Psoas muscle (tissue), 8 donors: ENCODE results near the gene TCF12. TPM values are rescaled to one million over a fixed set of nuclear protein-coding genes. Genes with fewer than 3 reads are reported as not detected.
A peak's percentile ranks its signal among the peaks of the same experiment; 100 is the strongest.
"Not testable (repeated sequence)": the region's sequence is repeated elsewhere in the genome, so short reads cannot be mapped to it uniquely, and the experiment has no call there.

Experiments
- ATAC-seq, 4 donors: fragments of 200-7000 bp; cut with Tn5 transposase; one replicate each; pipeline ENCODE4 v1.9.1; 2020; ENCODE audit warnings: moderate library complexity in 3 of 4, mild to moderate bottlenecking in 2 of 4
- DNase-seq, 2 donors: peaks; one replicate each; pipeline ENCODE4 v3.0.0-alpha.2; 2020
- H3K27ac ChIP-seq: fragments of 200-600 bp; one replicate; pipeline ENCODE4 v1.8.0; 2022
- H3K27me3 ChIP-seq, 3 donors: fragments of 200-600 bp in 1 of 3; one replicate each; pipeline versions ENCODE4 v1.6.1 to v1.8.0; 2013 to 2022; ENCODE audit warnings: low read length in 2 of 3, mild to moderate bottlenecking in 2 of 3, moderate library complexity in 1 of 3; ENCODE audit not compliant: insufficient read depth in 3 of 3
- H3K36me3 ChIP-seq, 2 donors: fragments of 200-600 bp in 1 of 2; one replicate each; pipeline versions ENCODE4 v1.6.1 to v1.8.0; 2013 to 2022; ENCODE audit warnings: low read depth in 1 of 2, mild to moderate bottlenecking in 1 of 2, moderate library complexity in 1 of 2; ENCODE audit not compliant: insufficient read depth in 1 of 2
- H3K4me1 ChIP-seq: fragments of 200-600 bp; one replicate; pipeline ENCODE4 v1.8.0; 2022
- H3K4me3 ChIP-seq: fragments of 200-600 bp; one replicate; pipeline ENCODE4 v1.8.0; 2022; ENCODE audit warnings: mild to moderate bottlenecking
- H3K9me3 ChIP-seq: fragments of 200-600 bp; one replicate; pipeline ENCODE4 v1.8.0; 2022
- CTCF ChIP-seq: fragments of 200-600 bp; IDR thresholded peaks from one replicate; pipeline ENCODE4 v1.8.0; 2022; ENCODE audit warnings: antibody characterized with exemption
- WGBS, 3 donors: extraction: QIAGEN DNeasy Blood & Tissue Kit; methylation state at CpG; one replicate each; pipeline versions ENCODE4 v1.1.6 to v1.1.7; 2013; 5-methylcytosine and 5-hydroxymethylcytosine counted together
- intact Hi-C, 2 donors: fragments of 100-400 bp; cut with DNase I; formaldehyde crosslinking; loops; one replicate each; pipeline versions ENCODE4 v1.11.0 to v1.14.2; 2022
- polyA plus RNA-seq, 3 donors: library from polyadenylated mRNA; stranded (reverse); fragments of 200-250 nt; gene quantifications; one replicate each; pipeline ENCODE4 v1.2.3, GENCODE V29; 2013
- total RNA-seq, 4 donors: library from RNA; stranded (reverse); fragmentation: NEBNext Ultra II Directional in 2 of 4; extraction: Animal tissue kit (Norgen Biotek cat#: 25700) in 2 of 4; gene quantifications; one replicate each; pipeline versions ENCODE4 v1.2.1 to v1.2.4, GENCODE V29; 2021 to 2023
- donor health status: healthy with polysubstance abuse.
- donor health status: DM: no; HTN: no; CAD: no; lungs with moderate emphysema.
- donor health status: Bipolar disorder and iron deficiency.
- donor health status: healthy.
- donor health status: DM: yes; HTN: yes; CAD: no.
- donor health status: DM: no; HTN: no; CAD: no.
- donor health status: DM: no; HTN: no; CAD: no.
- donor health status: DM: yes; HTN: yes; CAD: no.

Gene TCF12
- total and polyA plus RNA-seq, 7 donors, result 10.5 to 53.1 (median 30.5) TPM

- Histone ChIP-seq H3K36me3 (no peaks in the 10 kb centered on the region), H3K4me3 (no peak overlapping the region), H3K4me1 (peaks cover 9% of the 10 kb centered on the region), H3K27me3 (no peaks in the 10 kb centered on the region), H3K27ac (no peak overlapping the region), H3K9me3 (no peaks in the 10 kb centered on the region)
- WGBS, 3 donors, result 94 to 98% (median 96%) methylated on average over 2 of the region's 2 CpGs
- ATAC-seq, result no peak
- intact Hi-C loops, result no loop called here
- no peak for TF ChIP-seq CTCF
- no peak for DNase-seq
Observed at GRCh38 chr15:57010724-57011123, 92.3 kb downstream of the TCF12 start.

- Histone ChIP-seq H3K9me3 (no peaks in the 10 kb centered on the region), H3K27ac (no peak overlapping the region), H3K4me3 (no peak overlapping the region), H3K27me3 (no peaks in the 10 kb centered on the region), H3K36me3 (no peaks in the 10 kb centered on the region), H3K4me1 (peaks cover 16% of the 10 kb centered on the region)
- DNase-seq (no peak), ATAC-seq (no peak)
- 71 to 77% (median 74%) methylated on average over 3 of the region's 3 CpGs for WGBS, 3 donors
- TF ChIP-seq CTCF, result no peak
- intact Hi-C loops, result no loop called here
Observed at GRCh38 chr15:57012556-57012955, 94.1 kb downstream of the TCF12 start.

GRCh38 chr15:57014896-57015295, 96.5 kb downstream of the TCF12 start:
- ATAC-seq, H3K27ac ChIP-seq, H3K9me3 ChIP-seq, H3K27me3 ChIP-seq, H3K4me3 ChIP-seq, H3K36me3 ChIP-seq, DNase-seq, intact Hi-C loops: not testable (repeated sequence)
- peaks cover 20% of the 10 kb centered on the region for H3K4me1 ChIP-seq
- WGBS, 3 donors, result 96% methylated on average over 5 of the region's 5 CpGs

GRCh38 chr15:57015360-57015759, 96.9 kb downstream of the TCF12 start:
- no peak overlapping the region for H3K4me3 ChIP-seq
- no peaks in the 10 kb centered on the region for H3K27me3 ChIP-seq
- H3K4me1 ChIP-seq, result peaks cover 20% of the 10 kb centered on the region
- H3K9me3 ChIP-seq, result no peaks in the 10 kb centered on the region
- intact Hi-C loops, result no loop called here
- TF ChIP-seq CTCF, result no peak
- H3K36me3 ChIP-seq, result no peaks in the 10 kb centered on the region
- no peak for ATAC-seq
- no peak for DNase-seq
- H3K27ac ChIP-seq, result no peak overlapping the region

GRCh38 chr15:57015897-57016296, 97.5 kb downstream of the TCF12 start:
- intact Hi-C loops, result no loop called here
- WGBS, 3 donors, result 66 to 88% (median 77%) methylated on average over 2 of the region's 2 CpGs
- no peak overlapping the region for H3K4me3 ChIP-seq
- H3K36me3 ChIP-seq, result no peaks in the 10 kb centered on the region
- DNase-seq, result no peak
- no peak for TF ChIP-seq CTCF
- H3K4me1 ChIP-seq, result peaks cover 20% of the 10 kb centered on the region
- peak; percentile 42 to 69 (median 51) for ATAC-seq
- H3K27ac ChIP-seq, result no peak overlapping the region
- no peaks in the 10 kb centered on the region for H3K27me3 ChIP-seq
- H3K9me3 ChIP-seq, result no peaks in the 10 kb centered on the region
